Cardiac fibroblast (primary cell): ENCODE results near the gene IMP3.
A peak's percentile ranks its signal among the peaks of the same experiment; 100 is the strongest.
"Not testable (repeated sequence)": the region's sequence is repeated elsewhere in the genome, so short reads cannot be mapped to it uniquely, and the experiment has no call there.

Experiments used
- DNase-seq, 2 donors: peaks; one replicate each; pipeline versions ENCODE4 v3.0.0 to v3.0.0-alpha.2; 2010; ENCODE audit warnings: low read depth in 2 of 2
- H3K4me3 ChIP-seq, 2 donors: replicated peaks in 1 of 2; 1 replicate in 1 of 2; 2 replicates in 1 of 2; pipeline ENCODE4 v1.5.1; 2011; ENCODE audit warnings: low read depth in 2 of 2, low read length in 2 of 2, mild to moderate bottlenecking in 2 of 2, moderate library complexity in 1 of 2
- TF ChIP-seq, protein P1 (sequence below): IDR thresholded peaks from one replicate; pipeline ENCODE4 v1.5.1; 2011; ENCODE audit warnings: low read depth, mild to moderate bottlenecking, low read length, inconsistent platforms

Gene IMP3

DNA sequence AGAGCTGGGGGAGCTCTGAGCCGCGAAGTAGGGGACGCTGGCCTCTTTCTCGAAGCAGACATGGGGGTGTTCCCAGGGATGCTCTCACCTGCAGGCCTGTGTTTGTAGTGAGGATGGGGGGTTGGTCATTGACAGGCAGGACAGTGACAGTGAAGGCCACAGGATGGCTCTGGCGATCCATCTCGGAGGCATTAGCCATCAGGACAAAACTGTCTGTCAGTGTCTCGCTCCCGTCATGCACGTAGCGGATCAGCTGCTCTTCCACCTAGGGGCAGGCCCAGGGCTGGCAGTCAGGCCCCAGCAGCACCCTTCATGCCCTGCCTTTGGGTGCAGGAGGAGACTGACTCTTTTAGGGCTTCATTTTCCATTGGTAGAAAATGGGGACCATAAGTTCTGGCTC is 44.6 kb upstream of the IMP3 start:
- no peak for DNase-seq
- TF ChIP-seq, protein P1, sequence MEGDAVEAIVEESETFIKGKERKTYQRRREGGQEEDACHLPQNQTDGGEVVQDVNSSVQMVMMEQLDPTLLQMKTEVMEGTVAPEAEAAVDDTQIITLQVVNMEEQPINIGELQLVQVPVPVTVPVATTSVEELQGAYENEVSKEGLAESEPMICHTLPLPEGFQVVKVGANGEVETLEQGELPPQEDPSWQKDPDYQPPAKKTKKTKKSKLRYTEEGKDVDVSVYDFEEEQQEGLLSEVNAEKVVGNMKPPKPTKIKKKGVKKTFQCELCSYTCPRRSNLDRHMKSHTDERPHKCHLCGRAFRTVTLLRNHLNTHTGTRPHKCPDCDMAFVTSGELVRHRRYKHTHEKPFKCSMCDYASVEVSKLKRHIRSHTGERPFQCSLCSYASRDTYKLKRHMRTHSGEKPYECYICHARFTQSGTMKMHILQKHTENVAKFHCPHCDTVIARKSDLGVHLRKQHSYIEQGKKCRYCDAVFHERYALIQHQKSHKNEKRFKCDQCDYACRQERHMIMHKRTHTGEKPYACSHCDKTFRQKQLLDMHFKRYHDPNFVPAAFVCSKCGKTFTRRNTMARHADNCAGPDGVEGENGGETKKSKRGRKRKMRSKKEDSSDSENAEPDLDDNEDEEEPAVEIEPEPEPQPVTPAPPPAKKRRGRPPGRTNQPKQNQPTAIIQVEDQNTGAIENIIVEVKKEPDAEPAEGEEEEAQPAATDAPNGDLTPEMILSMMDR, result no peak

DNA sequence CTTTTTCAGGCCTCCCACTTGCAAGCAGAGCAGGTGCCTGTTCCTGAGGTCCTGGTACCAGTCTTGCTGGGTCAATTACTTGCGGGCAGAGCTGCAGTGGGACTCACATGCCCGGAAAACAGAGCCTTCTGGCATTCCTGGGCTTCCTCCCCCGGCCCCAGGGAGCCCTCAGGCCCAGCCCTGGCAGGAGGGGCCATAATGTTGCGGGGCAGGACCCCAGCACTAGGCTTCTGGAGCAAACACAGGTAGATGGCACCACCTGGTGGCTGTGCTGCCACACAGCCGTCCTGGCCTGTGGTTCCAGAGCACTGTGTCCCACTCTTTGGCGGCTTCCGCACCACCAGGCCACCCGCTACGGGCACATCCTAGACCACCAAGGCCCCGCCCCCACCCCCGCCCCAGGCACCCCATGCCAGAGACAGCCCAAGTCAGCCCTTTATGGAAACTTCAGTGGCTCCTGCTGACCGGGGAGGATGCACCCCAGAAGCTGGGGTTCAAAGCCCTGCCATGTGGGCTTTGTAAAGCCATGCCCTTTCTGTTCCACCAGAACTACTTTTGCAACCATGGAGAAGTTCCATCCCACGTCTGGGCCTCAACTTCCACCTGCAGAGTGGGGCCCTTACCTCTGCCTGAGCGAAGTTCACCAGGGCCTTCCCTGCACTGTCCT is 43.8 kb upstream of the IMP3 start:
- peak; percentile 59 to 73 for DNase-seq
- TF ChIP-seq, protein P1, result peak; percentile 68

More for the DNA sequence above, 44.6 kb upstream of the IMP3 start:
- H3K4me3 ChIP-seq, result no peak overlapping the region

DNA sequence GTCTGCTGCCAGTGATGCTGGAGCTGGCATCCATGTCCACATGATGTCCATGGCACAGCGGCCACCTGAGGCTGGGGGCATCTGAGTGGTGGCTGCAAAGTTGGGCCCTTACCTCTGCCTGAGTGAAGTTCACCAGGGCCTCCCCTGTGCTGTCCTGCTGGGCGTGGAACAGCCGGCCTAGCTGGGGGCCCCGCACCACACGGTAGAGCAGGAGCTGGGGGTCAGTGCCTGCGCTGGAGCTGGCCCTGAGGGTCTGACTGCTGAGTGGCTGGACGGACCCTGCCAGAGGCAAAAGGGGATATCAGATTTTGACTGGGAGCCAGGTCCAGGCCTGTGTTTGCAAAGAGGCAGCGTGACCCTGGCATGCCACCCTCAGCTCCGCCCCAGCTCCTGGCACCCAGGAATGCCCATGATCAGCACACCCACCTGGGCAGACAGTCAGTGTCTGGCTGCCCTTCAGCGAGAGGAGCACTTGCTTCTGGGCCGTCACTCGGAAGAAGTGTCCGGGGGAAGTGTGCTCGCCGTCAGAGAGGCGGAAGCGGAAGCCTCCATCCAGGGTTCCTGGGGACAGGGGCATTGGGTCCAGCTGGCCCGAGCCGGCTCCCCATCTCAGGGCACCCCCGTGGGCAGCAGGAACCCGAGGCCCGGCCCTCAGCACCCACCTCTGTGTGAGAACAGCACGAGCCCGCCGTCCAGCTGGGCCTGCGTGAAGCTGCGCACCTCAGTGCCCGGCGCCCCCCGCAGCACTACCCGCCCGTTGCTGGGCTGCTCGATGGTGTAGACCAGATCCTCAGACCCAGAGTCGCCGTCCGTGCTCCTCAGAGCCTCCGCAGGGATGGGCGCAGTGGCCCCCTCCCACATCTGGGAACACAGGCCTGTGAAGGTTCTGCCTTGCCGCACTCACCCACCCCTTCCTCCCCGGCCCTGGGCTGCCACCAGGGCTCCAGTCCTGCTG is 42.4 kb upstream of the IMP3 start:
- H3K4me3 ChIP-seq, result no peak overlapping the region
- TF ChIP-seq, protein P1, result no peak

More for the DNA sequence above, 43.8 kb upstream of the IMP3 start:
- H3K4me3 ChIP-seq, result not testable (repeated sequence)

DNA sequence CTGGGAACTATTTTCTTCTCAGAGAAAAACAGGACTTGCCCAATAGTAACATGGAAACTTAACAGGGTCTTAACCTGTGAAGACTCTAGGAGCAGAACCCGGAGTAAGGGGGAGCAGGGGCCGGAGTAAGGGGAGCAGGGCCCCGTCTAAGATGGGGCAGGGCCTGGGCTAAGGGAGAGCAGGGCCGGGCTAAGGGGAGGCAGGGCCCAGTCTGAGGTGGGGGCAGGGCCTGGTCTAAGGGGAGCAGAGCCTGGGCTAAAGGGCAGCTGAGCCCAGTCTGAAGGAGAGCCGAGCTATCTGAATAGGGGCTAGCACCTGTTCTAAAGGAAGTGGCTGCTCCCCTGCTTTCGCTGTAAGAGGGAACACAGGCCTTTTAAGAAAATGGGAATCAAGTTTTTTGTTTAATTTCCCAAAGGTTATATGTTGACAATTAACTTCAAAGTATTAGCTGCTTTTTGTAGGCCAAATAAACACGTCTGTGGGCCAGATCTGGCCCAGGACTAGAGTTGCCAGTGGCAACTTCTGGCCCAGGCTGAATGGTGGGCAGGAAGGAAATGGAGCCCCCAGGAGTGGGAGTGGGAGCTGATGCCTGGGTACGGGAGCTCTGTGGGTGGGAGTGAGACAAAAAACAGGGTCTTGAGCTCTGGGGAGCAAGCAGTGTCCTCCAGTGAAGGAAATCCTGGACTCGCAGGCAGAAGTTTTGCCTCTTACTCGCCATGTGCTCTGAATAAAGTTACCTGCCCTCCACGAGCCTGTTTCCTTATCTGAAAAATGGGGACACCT is 40.2 kb upstream of the IMP3 start:
- H3K4me3 ChIP-seq, result no peak overlapping the region
- TF ChIP-seq, protein P1, result no peak
- no peak for DNase-seq

More for the DNA sequence above, 42.4 kb upstream of the IMP3 start:
- no peak for DNase-seq

DNA sequence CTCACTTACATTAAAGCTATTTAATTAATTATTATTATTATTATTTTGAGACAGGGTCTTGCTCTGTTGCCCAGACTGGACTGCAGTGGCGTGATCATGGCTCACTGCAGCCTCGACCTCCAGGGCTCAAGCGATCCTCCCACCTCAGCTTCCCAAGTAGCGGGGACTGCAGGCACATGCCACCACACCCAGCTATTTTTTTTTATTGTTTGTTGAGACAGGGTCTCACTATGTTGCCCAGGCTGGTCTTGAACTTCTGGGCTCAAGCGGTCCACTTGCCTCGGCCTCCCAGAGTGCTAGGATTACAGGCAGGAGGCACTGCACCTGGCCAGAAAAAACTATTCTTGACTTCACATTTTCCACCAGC is 38.3 kb upstream of the IMP3 start:
- H3K4me3 ChIP-seq, DNase-seq: not testable (repeated sequence)

DNA sequence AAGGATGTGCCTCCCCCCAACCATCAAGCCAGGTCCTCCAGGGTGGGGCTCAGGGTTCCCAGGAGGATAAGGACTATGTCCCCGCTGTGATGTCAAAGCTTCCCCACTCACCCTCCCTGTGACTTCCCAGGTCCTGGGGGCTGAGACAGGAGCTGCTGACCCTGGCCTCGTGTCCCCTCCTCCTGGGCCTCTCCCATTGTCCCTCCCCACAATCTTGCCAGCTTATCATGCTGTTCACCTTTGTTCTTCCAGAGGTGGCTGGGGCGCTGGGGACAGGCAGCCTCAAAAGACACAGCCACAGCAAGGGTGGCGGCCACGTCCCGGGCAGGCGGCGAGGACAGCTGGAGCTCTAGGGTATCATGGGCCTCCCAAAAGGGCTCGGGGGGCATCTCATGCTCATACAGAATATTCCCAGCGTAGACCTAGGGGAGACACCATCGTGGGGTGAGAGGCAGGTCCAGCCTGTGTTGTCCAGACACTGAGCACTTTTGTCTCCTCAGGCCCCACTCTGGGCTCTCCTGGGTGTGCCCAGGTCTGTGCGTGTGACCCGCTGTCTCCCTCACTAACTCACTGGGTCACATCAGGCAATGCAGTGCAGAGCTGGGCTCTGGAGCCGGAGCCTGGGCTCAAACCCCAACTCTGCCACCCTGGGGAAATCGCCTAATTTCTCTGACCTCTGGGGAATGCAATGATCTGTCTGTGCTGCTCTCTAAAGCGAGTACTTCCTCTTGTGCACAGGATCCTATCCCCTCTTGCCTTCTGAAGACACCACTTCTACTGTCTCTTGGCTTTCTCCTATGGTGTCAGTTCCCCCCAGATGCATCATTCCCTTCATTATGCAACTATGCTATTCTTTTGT is 37.7 kb upstream of the IMP3 start:
- H3K4me3 ChIP-seq, result no peak overlapping the region
- TF ChIP-seq, protein P1, result no peak
- no peak for DNase-seq
